ENCODE measurements around the gene MTURN.

DNA sequence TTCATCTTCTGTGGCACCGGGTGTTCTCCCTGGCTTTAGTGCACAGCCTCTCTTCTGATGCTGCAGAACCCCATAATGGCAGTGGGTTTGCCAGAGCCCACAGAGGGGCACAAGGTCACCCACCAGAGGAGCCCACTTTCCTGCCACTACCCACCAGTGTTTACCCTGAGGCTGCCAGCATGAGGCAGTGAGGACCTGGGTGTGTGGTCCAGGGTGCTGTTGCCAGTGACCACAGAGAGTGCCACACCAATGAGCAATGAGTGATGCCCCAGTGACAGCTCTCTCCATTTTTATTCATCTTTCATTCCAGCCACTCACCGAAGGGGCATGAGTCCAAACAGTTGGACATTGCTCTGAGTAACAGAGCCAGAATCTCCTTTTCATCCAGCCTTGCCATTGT is 34.8 kb downstream of the MTURN start:
- TF ChIP-seq, protein P1, sequence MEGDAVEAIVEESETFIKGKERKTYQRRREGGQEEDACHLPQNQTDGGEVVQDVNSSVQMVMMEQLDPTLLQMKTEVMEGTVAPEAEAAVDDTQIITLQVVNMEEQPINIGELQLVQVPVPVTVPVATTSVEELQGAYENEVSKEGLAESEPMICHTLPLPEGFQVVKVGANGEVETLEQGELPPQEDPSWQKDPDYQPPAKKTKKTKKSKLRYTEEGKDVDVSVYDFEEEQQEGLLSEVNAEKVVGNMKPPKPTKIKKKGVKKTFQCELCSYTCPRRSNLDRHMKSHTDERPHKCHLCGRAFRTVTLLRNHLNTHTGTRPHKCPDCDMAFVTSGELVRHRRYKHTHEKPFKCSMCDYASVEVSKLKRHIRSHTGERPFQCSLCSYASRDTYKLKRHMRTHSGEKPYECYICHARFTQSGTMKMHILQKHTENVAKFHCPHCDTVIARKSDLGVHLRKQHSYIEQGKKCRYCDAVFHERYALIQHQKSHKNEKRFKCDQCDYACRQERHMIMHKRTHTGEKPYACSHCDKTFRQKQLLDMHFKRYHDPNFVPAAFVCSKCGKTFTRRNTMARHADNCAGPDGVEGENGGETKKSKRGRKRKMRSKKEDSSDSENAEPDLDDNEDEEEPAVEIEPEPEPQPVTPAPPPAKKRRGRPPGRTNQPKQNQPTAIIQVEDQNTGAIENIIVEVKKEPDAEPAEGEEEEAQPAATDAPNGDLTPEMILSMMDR (IDR thresholded peaks at IDR 0.05) = no peak
- no peak for TF ChIP-seq POLR2A (IDR thresholded peaks at IDR 0.05)

Data from adrenal gland (tissue), 5 donors.